HG03039 (cell line): Measurements from ENCODE around the gene FFAR1.

Experiments used
- ATAC-seq: cut with Tn5 transposase; IDR thresholded peaks from one replicate; pipeline ENCODE4 v1.9.1; 2021; ENCODE audit warnings: mild to moderate bottlenecking, moderate library complexity; ENCODE audit not compliant: unreplicated experiment

FFAR1 gene, protein sequence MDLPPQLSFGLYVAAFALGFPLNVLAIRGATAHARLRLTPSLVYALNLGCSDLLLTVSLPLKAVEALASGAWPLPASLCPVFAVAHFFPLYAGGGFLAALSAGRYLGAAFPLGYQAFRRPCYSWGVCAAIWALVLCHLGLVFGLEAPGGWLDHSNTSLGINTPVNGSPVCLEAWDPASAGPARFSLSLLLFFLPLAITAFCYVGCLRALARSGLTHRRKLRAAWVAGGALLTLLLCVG (N-terminal part only)

DNA sequence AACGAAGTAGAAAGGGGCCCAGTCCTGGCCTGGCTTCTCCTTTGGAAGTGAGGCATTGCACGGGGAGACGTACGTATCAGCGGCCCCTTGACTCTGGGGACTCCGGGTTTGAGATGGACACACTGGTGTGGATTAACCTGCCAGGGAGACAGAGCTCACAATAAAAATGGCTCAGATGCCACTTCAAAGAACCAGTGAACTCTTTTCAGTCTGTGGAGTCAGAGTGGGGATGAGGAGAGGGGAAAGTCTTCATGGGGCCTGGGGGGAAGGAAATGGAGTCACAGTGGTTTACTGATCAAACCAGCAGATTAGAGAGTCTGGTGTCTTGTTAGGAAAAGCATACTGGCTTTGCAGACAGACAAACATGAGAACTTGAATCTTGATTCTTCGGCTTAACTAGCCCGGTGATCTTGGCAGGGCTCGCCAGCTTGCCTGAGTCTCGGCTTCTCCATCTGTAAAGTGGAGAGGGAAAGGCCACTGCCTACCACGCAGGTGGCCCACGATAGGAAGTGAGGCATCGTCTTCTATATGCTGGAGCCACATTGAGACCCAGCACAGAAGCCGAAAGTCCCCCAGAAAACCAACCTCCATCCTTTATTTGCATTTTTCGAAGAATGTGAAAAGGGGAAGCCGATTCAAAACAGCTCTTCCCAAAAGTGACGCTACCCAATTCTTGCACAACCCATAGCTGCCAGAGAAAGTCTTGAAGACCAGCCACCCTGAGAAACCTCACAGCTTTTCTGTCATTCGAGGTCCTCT is at the start of gene FFAR1:
Gene FFAR1, plus strand, starts transcription at position 732 of the 759 bp plus-strand sequence. CDS start 3,650 bp downstream, outside the sequence.
- peak; percentile 44 for ATAC-seq

DNA sequence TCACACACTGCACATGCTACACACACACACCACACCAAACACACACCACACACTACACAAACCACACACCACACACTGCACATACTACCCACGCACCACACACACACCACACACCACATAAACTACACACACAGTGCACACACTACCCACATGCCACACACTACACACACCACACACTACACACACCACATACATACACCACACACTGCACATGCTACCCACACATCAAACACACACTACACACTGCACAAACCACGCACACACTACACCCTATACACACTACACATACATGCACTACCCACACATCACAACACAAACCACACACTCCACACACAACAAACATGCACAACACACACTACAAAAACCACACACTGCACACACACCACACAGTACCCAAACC is 49.8 kb upstream of the FFAR1 start:
- ATAC-seq: no peak

DNA sequence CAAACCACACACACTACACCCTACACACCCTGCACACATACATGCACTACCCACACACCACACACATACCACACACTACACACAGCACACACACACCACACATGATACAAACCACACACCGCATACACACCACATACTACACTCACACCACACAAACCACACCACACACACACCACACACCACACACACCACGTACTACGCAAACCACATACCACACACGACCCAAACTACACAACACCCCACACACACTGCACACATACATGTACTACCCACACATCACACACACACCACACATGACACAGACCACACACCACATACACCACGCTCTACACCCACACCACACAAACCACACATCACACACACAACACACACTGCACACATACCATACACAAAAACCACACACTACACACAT is 49.1 kb upstream of the FFAR1 start:
- no peak for ATAC-seq

DNA sequence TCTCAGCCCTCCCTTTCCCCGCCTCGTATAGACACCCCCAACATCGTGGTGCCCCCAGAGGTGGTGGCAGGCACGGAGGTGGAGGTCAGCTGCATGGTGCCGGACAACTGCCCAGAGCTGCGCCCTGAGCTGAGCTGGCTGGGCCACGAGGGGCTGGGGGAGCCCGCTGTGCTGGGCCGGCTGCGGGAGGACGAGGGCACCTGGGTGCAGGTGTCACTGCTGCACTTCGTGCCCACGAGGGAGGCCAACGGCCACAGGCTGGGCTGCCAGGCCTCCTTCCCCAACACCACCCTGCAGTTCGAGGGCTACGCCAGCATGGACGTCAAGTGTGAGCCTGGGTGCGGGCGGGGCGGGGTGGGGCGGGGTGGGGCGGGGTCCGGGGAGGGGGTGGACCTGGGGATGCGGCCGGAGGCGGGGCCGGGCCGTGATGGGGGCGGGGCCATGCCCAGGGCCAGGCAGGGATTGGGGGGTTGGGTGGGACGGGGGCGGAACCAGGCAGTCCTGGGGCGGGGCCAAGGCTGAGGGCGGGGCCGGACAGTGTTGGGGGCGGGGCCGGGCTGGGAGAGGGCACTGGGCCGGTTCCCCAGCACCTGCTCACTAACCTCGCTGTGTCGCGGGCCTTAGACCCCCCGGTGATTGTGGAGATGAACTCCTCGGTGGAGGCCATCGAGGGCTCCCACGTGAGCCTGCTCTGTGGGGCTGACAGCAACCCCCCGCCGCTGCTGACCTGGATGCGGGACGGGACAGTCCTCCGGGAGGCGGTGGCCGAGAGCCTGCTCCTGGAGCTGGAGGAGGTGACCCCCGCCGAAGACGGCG is 48.0 kb upstream of the FFAR1 start:
- no peak for ATAC-seq

DNA sequence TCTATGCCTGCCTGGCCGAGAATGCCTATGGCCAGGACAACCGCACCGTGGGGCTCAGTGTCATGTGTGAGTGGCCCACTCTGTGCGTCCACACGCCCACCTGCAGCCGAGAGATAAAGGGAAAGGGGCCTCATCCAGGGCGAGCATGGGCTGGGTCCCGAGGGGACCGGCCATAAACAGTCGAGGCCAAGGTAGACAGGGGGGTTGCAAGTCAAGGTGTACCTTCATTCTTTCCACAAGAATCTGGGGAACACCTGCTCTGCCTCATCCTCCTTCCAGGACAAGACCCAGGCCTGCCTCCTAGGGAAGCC is 47.4 kb upstream of the FFAR1 start:
- ATAC-seq: no peak

DNA sequence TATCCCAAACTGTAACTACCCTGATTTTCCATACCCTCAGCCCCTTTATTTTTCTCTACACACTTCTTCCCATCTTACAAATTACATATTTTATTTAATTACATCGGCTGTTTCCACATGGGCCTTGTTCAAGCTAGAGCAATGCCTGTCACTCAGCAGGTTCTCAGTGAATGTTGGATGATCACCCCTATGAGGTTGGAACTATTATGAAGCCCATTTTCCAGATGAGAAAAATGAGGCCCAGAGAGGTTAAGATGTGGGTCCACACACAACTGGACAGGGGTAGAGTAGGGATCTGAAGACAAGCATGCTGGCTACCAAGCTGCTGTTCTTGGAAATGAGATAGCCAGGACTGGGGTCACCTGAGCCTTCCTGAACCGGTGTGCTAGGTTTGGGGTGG is 45.7 kb upstream of the FFAR1 start:
- ATAC-seq: no peak

DNA sequence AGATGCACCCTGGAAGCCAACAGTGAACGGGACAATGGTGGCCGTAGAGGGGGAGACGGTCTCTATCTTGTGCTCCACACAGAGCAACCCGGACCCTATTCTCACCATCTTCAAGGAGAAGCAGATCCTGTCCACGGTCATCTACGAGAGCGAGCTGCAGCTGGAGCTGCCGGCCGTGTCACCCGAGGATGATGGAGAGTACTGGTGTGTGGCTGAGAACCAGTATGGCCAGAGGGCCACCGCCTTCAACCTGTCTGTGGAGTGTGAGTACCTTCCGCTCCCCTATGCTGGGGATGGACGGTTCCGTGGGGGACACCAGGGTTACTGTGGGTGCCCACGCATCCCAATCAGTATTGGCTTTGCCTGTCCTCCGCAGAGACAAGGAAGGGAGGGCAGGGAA is 45.3 kb upstream of the FFAR1 start:
- no peak for ATAC-seq

DNA sequence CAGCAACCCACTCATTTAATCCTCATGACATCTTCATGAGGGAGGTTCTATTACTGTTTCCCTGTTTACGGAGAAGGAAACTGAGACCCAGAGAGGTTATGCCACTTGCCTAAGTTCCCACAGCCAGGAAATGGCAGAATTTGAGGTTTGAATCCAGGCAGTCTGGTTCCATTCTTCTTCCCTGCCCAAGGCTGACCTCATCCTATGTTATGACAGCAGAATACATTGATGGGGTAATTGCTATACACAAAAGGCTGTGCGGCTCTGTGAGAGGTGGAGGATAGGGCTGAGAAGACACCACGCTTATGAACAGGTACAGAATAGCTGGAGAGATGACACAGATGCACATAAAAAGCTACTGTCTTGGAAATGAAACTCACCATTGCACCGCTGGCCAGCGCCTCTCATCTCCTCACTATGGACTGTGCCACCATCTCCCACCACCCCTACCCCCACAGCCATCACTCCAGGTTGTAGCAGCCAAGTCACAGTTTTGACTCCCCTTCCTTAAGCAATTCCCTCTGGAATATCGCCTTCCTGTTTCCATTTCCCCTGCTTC is 44.3 kb upstream of the FFAR1 start:
- ATAC-seq: no peak

DNA sequence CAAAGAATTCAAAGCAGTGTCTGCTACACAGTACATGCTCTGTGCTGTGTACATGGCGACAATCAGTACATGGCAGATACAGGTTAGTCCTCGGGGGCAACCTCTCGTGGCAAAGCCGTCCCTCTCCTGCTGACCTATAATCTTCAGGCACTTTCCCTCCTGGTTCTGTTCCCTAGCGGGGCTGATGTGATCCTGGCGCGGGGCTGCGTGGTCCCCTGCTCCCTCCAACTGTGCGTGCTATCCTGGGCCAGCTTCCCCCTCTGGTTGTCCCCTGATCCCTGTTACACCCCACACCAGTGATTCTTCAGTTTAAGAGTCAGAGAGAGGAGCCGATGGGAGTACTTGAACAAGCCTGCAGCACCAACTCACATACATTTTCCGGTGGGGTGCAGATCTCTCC is 43.7 kb upstream of the FFAR1 start:
- no peak for ATAC-seq

DNA sequence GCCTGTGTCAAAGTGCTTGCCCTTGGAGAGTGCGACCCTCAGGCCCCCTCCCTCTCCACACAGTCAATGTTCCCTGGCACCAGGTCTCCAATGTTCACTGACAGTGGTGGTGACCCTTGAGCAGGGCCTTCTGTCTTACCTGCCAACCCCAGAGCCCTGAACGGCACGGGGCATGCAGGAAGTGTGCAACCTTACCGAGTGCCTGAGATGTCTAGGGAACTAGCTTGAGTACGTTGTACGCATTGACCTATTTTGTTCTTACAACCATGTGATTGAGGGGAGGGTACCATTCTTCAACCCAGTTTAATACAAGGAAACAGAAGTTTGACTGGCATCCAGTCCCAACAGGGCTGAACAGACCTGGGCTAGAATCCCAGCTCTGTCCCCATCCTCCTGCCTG is 42.5 kb upstream of the FFAR1 start:
- no peak for ATAC-seq

DNA sequence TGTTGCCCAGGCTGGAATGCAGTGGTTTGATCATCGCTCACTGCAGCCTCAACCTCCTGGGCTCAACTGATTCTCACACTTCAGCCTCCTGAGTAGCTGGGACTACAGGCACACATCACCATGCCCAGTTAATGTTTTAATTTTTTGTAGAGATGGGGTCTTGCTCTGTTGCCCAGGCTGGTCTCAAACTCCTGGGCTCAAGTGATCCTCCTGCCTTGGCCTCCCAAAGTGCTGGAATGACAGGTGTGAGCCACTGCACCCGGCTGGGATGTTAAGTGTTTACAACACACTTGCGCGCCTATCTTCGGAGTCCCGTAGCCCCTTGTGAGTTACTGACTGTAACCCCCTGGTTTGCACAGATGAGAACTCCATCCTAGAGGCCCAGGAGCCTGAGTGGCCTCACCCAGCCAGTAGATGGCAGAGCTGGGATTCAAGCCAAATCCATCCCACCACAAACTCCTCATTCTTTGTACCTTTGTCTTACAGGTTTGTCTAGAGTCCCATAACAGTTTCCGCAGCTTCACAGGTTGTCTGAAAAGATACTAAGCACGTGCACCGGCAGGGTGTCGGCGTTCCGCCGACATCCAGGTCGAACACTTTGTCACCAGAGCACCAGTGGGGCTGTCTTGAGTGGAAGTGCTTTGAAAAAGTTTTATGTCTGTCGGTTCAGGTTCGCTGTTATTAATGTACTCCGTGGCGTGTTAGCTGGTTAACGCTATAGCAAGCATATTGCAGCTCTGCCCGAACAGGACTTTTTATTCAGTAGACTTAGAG is 41.0 kb upstream of the FFAR1 start:
- no peak for ATAC-seq

DNA sequence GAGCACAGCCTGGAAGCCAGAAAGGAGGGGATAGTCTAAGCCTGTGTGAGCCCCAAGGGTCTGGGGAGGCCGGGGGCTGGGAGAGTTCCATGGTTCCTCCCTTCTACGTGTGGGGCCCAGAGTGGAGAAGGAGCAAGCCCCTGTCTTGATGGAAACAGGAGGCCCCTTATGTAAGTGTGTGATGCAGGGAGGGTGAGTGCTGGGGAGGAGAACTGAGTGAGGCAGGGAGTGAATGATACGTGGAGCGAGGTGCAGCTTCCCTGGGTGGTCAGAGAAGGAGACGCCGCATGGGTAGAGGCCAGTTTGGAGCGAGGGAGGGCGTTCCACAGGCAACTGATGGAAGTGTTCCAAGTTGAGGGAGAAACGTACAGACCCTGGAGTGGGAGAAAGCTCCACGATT is 39.8 kb upstream of the FFAR1 start:
- ATAC-seq: no peak

DNA sequence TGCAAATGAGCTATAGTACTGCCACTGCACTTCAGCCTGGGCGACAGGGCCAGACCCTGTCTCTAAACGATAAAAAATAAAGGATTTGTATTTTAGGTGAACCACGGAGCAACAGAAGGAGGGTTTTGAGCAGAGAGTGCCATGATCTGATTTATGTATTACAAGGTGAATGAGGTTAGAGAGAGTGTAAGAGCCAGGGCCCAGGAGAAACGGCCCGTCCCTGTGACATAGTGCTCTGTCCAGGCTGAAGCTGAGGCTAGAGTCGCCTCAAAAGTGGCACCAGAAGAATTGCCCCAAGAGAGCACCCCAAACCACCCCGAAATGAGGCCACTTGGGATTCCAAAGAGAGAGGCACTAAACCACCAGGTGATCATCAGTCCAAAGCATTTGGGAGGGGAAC is 38.8 kb upstream of the FFAR1 start:
- no peak for ATAC-seq

DNA sequence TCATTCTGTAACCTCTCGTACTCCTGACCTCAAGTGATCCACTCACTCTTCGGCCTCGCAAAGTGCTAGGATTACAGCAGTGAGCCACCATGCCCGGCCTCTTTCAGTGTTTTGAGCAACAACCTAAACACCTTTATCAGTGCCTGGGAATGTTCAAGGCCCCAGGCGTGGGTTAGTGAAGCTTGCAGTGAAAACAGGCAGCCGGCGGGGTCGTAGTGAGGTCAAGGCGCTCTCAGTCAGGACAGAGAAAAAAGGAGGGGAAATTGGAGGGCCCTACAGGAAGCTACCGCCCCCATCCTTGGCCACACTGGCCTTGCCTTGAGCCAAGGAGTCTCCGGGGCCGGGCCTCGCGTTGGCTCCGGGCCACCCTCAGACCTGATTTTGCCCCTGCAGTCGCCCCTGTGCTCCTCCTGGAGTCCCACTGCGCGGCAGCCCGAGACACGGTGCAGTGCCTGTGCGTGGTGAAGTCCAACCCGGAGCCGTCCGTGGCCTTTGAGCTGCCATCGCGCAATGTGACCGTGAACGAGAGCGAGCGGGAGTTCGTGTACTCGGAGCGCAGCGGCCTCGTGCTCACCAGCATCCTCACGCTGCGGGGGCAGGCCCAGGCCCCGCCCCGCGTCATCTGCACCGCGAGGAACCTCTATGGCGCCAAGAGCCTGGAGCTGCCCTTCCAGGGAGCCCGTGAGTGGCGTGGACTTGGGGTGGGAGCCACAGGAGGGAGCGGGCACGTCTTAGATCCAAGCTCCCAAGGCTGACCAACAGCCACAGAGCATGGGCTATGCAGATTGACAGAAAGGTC is 38.0 kb upstream of the FFAR1 start:
- ATAC-seq: no peak

DNA sequence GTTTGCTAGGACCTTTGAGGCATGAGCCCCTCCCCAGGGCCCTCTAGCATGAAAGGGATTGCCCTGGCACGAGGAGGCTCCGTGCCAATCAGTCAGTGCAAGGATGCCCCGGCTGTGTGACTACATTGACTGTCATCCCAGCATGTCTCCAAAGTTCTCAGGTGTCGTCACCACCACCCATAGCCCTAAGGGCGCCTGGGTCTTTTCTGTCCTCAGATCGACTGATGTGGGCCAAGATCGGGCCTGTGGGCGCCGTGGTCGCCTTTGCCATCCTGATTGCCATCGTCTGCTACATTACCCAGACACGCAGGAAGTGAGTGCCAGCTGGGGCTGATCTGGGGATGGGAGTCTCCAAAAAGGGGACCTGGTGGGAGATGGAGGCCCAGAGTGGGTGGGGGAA is 37.4 kb upstream of the FFAR1 start:
- ATAC-seq: no peak

DNA sequence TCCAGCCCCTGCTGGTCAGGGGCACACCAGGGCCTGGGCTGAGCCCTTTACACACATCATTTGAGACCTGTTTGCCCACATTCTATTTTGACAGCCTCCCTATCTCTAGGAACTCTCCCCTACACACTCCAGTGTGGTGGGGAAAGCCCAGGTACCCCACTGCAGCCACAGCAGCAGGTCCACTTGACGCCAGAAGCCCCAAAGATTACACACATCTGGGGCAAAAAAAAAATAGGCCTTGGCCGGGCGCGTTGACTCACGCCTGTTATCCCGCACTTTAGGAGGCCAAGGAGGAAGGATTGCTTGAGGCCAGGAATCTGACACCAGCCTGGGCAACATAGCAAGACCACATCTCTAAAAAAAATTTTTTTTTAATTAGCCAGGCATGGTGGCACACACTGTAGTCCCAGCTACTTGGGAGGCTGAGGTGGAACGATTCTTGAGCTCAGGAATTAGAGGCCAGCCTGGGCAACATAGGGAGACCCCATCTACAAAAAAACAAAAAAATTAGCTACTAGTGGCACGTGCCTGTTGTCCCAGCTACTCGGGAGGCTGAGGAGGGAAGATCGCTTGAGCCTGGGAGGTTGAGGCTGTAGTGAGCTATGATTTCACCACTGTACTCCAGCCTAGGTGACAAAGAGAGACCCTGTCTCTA is 36.8 kb upstream of the FFAR1 start:
- ATAC-seq: no peak

DNA sequence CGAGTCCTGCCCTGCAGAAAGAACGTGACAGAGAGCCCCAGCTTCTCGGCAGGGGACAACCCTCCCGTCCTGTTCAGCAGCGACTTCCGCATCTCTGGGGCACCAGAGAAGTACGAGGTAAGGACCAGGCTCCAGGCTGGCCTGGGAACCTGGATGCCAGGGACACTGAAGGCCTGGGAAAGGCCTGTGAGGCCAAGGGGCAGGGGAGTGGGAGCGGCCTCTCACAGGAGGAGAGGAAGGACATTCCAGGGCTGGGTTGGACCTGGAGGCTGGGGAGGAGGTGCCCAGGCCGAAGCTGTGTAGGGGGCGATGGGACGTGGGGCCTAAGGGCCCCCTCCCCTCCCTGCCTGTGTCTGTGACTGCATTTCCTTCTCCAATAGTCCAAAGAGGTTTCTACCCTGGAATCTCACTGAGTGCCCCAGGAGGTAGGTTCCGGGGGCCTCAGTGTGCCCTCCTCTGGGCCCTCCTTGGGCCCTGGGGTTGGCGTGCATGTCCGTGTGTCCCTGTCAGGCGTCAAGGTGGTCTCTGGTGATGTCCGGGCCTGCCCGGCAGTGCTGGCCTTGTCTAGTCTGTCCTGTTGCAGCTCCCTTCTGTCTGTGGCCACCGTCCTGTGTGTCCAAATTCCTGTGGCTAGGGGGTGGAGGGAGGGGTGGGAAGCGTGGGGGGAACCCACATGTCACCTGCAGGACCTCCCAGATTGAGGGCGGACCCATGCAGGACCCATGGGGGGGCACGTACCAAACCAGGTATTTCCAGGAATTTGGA is 35.6 kb upstream of the FFAR1 start:
- no peak for ATAC-seq

DNA sequence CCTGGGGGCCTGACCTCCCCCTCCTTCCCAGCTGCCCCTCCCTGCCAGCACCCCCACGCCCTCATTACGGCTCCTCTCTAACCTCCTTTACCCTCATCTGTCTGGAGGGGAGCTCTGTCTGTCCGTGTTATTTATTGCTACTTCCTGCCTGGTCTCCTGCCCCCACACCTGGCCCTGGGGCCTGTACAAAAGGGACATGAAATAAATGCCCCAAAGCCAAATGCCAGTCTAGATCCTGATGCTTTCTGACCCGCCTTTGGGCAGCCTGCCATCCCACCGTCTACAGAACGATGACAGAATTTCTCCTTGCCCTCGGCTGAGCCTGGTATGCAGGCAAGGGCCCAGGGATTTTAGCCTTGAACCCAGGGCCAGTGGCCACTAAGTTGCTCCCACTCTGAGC is 34.1 kb upstream of the FFAR1 start:
- ATAC-seq: no peak

DNA sequence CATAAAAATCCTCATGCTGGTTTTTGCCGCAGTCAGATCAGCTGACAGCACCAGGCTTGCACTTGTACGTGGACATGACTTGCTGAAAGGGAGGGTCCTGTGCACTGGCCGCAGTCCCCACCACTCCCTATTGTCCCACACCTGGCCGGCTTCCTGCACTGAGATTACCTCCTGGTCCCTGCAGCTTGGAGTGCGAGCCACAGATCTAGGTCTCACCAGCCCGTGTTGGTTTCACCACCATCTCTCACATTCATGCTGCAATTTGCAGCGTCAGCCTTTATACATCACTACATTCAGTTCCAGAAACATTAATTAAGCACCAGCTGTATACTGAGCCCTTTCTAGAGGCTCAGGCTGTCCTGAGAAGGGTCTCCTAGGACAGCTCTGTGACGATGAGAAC is 33.7 kb upstream of the FFAR1 start:
- no peak for ATAC-seq
